OCI-LY7 (cell line): ENCODE results near the gene MRPL28.

Experiments used
- EZH2phosphoT487 ChIP-seq: fragments of 200-600 bp; sonication (generic); IDR thresholded peaks from 2 replicates; pipeline ENCODE4 v1.6.1; 2018; ENCODE audit warnings: low read depth, borderline replicate concordance, mild to moderate bottlenecking, mixed run types, antibody characterized with exemption, low read length, moderate library complexity, mixed read lengths
- TF ChIP-seq, protein P1 (sequence below): fragments of 200-600 bp; sonication (generic); conservative IDR thresholded peaks from 2 replicates; pipeline ENCODE4 v1.5.1; 2014; ENCODE audit warnings: mild to moderate bottlenecking, antibody characterized with exemption, low read length, moderate library complexity, mixed read lengths

DNA sequence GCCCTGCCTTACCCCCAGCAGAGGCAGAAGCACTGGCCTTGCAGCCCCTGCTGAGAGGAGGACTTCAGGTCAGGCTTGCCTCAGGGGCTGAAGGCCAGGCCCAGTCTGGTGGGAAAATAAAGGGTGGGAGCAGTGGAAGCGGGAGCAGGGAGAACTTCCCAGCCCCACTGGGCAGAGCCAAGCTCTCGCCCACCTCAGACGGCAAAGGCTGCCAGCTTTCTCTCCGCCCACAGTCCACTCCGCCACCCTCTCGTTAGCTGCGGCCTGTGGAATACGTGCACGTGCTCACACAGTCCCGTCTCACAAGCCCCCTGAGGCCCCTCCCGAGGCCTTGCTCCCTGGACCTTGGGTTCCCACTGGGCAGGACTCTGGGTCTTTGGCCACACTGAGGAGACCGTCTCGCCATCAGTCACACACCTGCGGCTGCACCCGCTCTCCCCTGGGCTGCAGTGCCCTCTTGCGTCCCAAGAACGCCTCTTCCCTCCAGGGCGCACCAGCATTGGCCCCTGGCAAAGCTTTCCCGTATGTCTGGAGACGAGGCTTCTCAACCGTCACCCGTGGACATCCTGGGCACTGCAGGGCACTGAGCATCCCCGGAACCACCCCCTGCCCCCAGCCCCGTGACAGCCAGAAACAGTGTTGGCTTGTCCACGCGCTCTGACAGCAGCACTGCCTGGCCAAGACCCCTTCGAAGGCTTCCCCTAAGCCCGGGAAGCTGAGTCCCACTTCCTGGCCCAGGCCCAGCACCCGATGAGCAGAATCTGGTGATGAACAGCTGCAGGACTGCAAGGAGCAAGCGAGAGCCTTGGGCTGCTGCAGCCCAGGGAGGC lies 8.3 kb downstream of the MRPL28 start:
- TF ChIP-seq, protein P1, sequence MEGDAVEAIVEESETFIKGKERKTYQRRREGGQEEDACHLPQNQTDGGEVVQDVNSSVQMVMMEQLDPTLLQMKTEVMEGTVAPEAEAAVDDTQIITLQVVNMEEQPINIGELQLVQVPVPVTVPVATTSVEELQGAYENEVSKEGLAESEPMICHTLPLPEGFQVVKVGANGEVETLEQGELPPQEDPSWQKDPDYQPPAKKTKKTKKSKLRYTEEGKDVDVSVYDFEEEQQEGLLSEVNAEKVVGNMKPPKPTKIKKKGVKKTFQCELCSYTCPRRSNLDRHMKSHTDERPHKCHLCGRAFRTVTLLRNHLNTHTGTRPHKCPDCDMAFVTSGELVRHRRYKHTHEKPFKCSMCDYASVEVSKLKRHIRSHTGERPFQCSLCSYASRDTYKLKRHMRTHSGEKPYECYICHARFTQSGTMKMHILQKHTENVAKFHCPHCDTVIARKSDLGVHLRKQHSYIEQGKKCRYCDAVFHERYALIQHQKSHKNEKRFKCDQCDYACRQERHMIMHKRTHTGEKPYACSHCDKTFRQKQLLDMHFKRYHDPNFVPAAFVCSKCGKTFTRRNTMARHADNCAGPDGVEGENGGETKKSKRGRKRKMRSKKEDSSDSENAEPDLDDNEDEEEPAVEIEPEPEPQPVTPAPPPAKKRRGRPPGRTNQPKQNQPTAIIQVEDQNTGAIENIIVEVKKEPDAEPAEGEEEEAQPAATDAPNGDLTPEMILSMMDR = peak; percentile 85
- TF ChIP-seq EZH2phosphoT487 = no peak
